HepG2 (cell line): ENCODE results near the gene PLD1. TPM values are rescaled to one million over a fixed set of nuclear protein-coding genes. Genes with fewer than 3 reads are reported as not detected.

Source experiments
- ATAC-seq: fragments of 200-7000 bp; cut with Tn5 transposase; 3 replicates; pipeline ENCODE4 v1.9.1; 2020; ENCODE audit warnings: mild to moderate bottlenecking, moderate library complexity
- BruUV-seq: library from RNA; stranded (reverse); fragments of 400-500 nt; replicated peaks from 2 replicates; lab custom pipeline; 2021; lab: Mats Ljungman, UMichigan
- CTCF ChIA-PET: fragments of 300-600 bp; formaldehyde crosslinking; extraction: SDS; loops from one replicate; lab custom pipeline; 2021; ENCODE audit warnings: low total read pairs, inconsistent platforms, low intra/inter-chr PET ratio; lab: Yijun Ruan, JAX
- POLR2A ChIA-PET: fragments of 350-600 bp; sonication (Branson Sonifier 250); formaldehyde crosslinking; loops from one replicate; lab custom pipeline; 2020; ENCODE audit warnings: antibody characterized with exemption, inconsistent platforms; lab: Yijun Ruan, JAX
- DNase-seq: peaks from one replicate; pipeline ENCODE4 v3.0.0-alpha.2; 2015; ENCODE audit warnings: low spot score
- FAIRE-seq: peaks from 3 replicates; lab custom pipeline; 2011; peaks lifted over from hg19 to GRCh38; lab: Jason Lieb, UNC
- H2AFZ ChIP-seq: one replicate; pipeline ENCODE4 v1.6.1; 2011; ENCODE audit warnings: low read length, inconsistent platforms
- H3K27ac ChIP-seq: fragments of 300-600 bp; 3 replicates; pipeline ENCODE4 v1.8.0; 2011; ENCODE audit warnings: mixed run types, mild to moderate bottlenecking, mixed read lengths, low read length, inconsistent platforms; ENCODE audit not compliant: insufficient read depth; ENCODE audit errors: extremely low read length
- H3K27me3 ChIP-seq, 2 experiments: fragments of 200-600 bp in 1 of 2; 2 replicates in 1 of 2; 3 replicates in 1 of 2; pipeline versions ENCODE4 v1.6.0 to v1.8.0; 2011; ENCODE audit warnings: low read length in 2 of 2, mild to moderate bottlenecking in 2 of 2, moderate library complexity in 2 of 2, inconsistent platforms in 1 of 2; ENCODE audit not compliant: insufficient read depth in 2 of 2, control insufficient read depth in 1 of 2
- H3K36me3 ChIP-seq, 2 experiments: fragments of 200-600 bp in 1 of 2; replicated peaks in 1 of 2; 2 replicates in 1 of 2; 3 replicates in 1 of 2; pipeline versions ENCODE4 v1.5.1 to v1.8.0; 2011; ENCODE audit warnings: low read length in 2 of 2, inconsistent platforms in 1 of 2; ENCODE audit not compliant: insufficient read depth in 2 of 2, control insufficient read depth in 1 of 2
- H3K4me1 ChIP-seq: 2 replicates; pipeline ENCODE4 v1.5.1; 2012; ENCODE audit warnings: low read length, inconsistent platforms; ENCODE audit not compliant: insufficient read depth
- H3K4me2 ChIP-seq: 2 replicates; pipeline ENCODE4 v1.6.0; 2011; ENCODE audit warnings: low read depth, low read length, inconsistent platforms
- H3K4me3 ChIP-seq, 3 experiments: fragments of 200-600 bp in 1 of 3; sonication (generic), shearing (Covaris generic) in 1 of 3; replicated peaks in 1 of 3; 2 replicates each; pipeline ENCODE4 v1.5.1; 2011 to 2016; ENCODE audit warnings: low read length in 3 of 3, inconsistent platforms in 2 of 3, low read depth in 2 of 3, mild to moderate bottlenecking in 2 of 3, control low read depth in 1 of 3, mixed read lengths in 1 of 3; ENCODE audit not compliant: insufficient read depth in 1 of 3
- H3K79me2 ChIP-seq: one replicate; pipeline ENCODE4 v1.6.1; 2011; ENCODE audit warnings: low read length, inconsistent platforms; ENCODE audit not compliant: insufficient read depth
- H3K9ac ChIP-seq: 2 replicates; pipeline ENCODE4 v1.6.0; 2011; ENCODE audit warnings: mild to moderate bottlenecking, low read depth, low read length, inconsistent platforms; ENCODE audit not compliant: insufficient read depth
- H3K9me3 ChIP-seq: 2 replicates; pipeline ENCODE4 v1.5.1; 2012; ENCODE audit warnings: mild to moderate bottlenecking, low read length
- H4K20me1 ChIP-seq: 2 replicates; pipeline ENCODE4 v1.6.0; 2011; ENCODE audit warnings: inconsistent platforms, mild to moderate bottlenecking, low read length, moderate library complexity; ENCODE audit not compliant: insufficient read depth
- BRD4 ChIP-seq: sonication (generic); formaldehyde crosslinking; IDR thresholded peaks from 2 replicates; pipeline ENCODE4 v1.4.0; 2020; ENCODE audit warnings: missing genetic modification reagents
- CREM ChIP-seq, 2 experiments: sonication (generic) in 1 of 2; formaldehyde crosslinking in 1 of 2; IDR thresholded peaks; 2 replicates each; pipeline versions ENCODE4 v1.4.0 to v1.6.1; 2016 to 2020; ENCODE audit warnings: antibody characterized with exemption in 1 of 2, mild to moderate bottlenecking in 1 of 2, missing genetic modification reagents in 1 of 2
- HMG20A ChIP-seq: IDR thresholded peaks from 2 replicates; pipeline ENCODE4 v1.6.1; 2016; ENCODE audit warnings: borderline replicate concordance
- KLF6 ChIP-seq: IDR thresholded peaks from 2 replicates; pipeline ENCODE4 v1.8.0; 2016; ENCODE audit warnings: missing biosample characterization, missing genetic modification reagents
- ONECUT2 ChIP-seq: sonication (generic); formaldehyde crosslinking; IDR thresholded peaks from 2 replicates; pipeline ENCODE4 v1.4.0; 2020; ENCODE audit warnings: missing genetic modification reagents
- PAX8 ChIP-seq: sonication (generic); formaldehyde crosslinking; IDR thresholded peaks from 2 replicates; pipeline ENCODE4 v1.8.0; 2022; ENCODE audit warnings: mild to moderate bottlenecking, missing genetic modification reagents, borderline replicate concordance
- PCBP2 ChIP-seq: fragments of 200-400 bp; formaldehyde crosslinking; optimal IDR thresholded peaks from 2 replicates; pipeline ENCODE3; 2018; ENCODE audit warnings: low read length, low read depth; ENCODE audit not compliant: poor library complexity, severe bottlenecking
- PRDM15 ChIP-seq: sonication (generic); formaldehyde crosslinking; IDR thresholded peaks from 2 replicates; pipeline ENCODE4 v1.4.0; 2020; ENCODE audit warnings: missing genetic modification reagents
- RCOR2 ChIP-seq: IDR thresholded peaks from 2 replicates; pipeline ENCODE4 v1.6.1; 2016; ENCODE audit warnings: missing biosample characterization, missing genetic modification reagents
- RELA ChIP-seq: sonication (generic); formaldehyde crosslinking; IDR thresholded peaks from 2 replicates; pipeline ENCODE4 v1.4.0; 2020; ENCODE audit warnings: missing genetic modification reagents
- SNAI1 ChIP-seq: sonication (generic); formaldehyde crosslinking; IDR thresholded peaks from 2 replicates; pipeline ENCODE4 v1.5.0; 2020; ENCODE audit warnings: mild to moderate bottlenecking, missing genetic modification reagents, borderline replicate concordance
- SSRP1 ChIP-seq: IDR thresholded peaks from 2 replicates; pipeline ENCODE4 v1.6.1; 2016; ENCODE audit warnings: control low read depth
- TBX2 ChIP-seq: sonication (generic); formaldehyde crosslinking; IDR thresholded peaks from 2 replicates; pipeline ENCODE4 v1.5.0; 2020; ENCODE audit warnings: missing genetic modification reagents, mild to moderate bottlenecking, borderline replicate concordance
- ZBTB20 ChIP-seq: sonication (generic); formaldehyde crosslinking; IDR thresholded peaks from 2 replicates; pipeline ENCODE4 v1.8.1; 2023; ENCODE audit warnings: missing genetic modification reagents, low read depth, mild to moderate bottlenecking, borderline replicate concordance
- ZNF207 ChIP-seq: fragments of 450-650 bp; IDR thresholded peaks from 2 replicates; pipeline ENCODE4 v1.6.1; 2016; ENCODE audit warnings: antibody characterized with exemption, borderline replicate concordance
- ZNF225 ChIP-seq: sonication (generic); formaldehyde crosslinking; IDR thresholded peaks from 2 replicates; pipeline ENCODE4 v1.4.0; 2020; ENCODE audit warnings: mild to moderate bottlenecking, missing genetic modification reagents
- ZNF431 ChIP-seq: sonication (generic); formaldehyde crosslinking; IDR thresholded peaks from 2 replicates; pipeline ENCODE4 v1.9.0; 2022; ENCODE audit warnings: missing genetic modification reagents, low read depth, mild to moderate bottlenecking, borderline replicate concordance
- ZNF678 ChIP-seq: sonication (generic); formaldehyde crosslinking; IDR thresholded peaks from 2 replicates; pipeline ENCODE4 v1.4.0; 2020; ENCODE audit warnings: mild to moderate bottlenecking, missing genetic modification reagents
- ZSCAN29 ChIP-seq: sonication (generic); formaldehyde crosslinking; conservative IDR thresholded peaks from 2 replicates; pipeline ENCODE4 v1.4.0; 2020; ENCODE audit warnings: mild to moderate bottlenecking, missing genetic modification reagents
- WGBS: methylation state at CpG from one replicate; pipeline ENCODE4 v1.1.6; 2017; ENCODE audit warnings: low lambda C conversion rate; 5-methylcytosine and 5-hydroxymethylcytosine counted together
- in situ Hi-C: cut with HindIII; loops from 2 replicates; pipeline ENCODE4 v1.10.0; 2017; ENCODE audit warnings: low pct_unique_long_range_greater_than_20kb; ENCODE audit not compliant: extremely low pct_ligation_motif_present
- intact Hi-C: fragments of 100-400 bp; cut with micrococcal nuclease; formaldehyde crosslinking; loops from one replicate; pipeline ENCODE4 v1.10.0; 2022; ENCODE audit not compliant: unreplicated experiment
- polyA plus RNA-seq, 8 experiments: library from polyadenylated mRNA; depleted of rRNA in 3 of 8; stranded (reverse) in 7 of 8; unstranded in 1 of 8; fragments of >200 nt; fragmentation: Illumina TruSeq in 4 of 8; extraction: Trizol in 4 of 8; gene quantifications; 2 replicates each; pipeline versions ENCODE4 v1.2.1 to v1.2.3, GENCODE V29; 2011 to 2016; ENCODE audit warnings: low read depth in 4 of 8, missing spikeins in 1 of 8, mixed read lengths in 1 of 8; ENCODE audit not compliant: insufficient read depth in 1 of 8
- total RNA-seq, 5 experiments: library from RNA; depleted of rRNA; stranded (reverse); fragments of >200 nt; fragmentation: Illumina TruSeq; extraction: Trizol; gene quantifications; 2 replicates each; pipeline ENCODE4 v1.2.3, GENCODE V29; 2016; ENCODE audit warnings: low read depth in 1 of 5
- TF ChIP-seq, protein P1 (sequence below): sonication (generic); formaldehyde crosslinking; IDR thresholded peaks from 2 replicates; pipeline ENCODE4 v1.5.0; 2020; ENCODE audit warnings: mild to moderate bottlenecking, missing genetic modification reagents

PLD1 gene
- total and polyA plus RNA-seq, 2 of the 13 experiments (the other 11 are each of a cell fraction or from before 2014, with no cell fraction given) = 27.1 to 59.4 TPM

DNA sequence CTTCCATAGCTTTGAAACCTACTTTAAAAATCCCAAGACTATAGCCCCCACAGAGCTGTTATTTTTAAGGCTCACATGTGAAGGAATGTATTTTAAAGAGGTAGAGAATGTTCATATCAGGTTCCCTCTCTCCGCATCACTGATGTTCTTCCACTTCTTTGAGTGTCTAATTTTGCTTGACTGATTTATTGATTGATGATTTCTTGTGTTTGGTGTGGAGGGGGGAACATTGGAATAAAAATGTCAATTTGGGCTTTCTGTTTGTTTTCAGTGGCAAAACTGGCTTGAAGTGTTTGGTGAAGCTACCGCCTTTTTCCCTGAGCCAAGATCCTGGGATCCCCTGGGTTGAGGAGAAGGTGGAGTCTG, 30.1 kb upstream of the PLD1 start (continued):
- TF ChIP-seq PRDM15 (CRISPR knock-in tag) = 0 out of 2 replicates have a peak, but pooled peaks have one; percentile 1
- TF ChIP-seq KLF6 (CRISPR knock-in tag) = peak; percentile 1; the same call in 1 of the 2 replicates
- no peak for TF ChIP-seq ZBTB20 (CRISPR knock-in tag)
- TF ChIP-seq ZNF431 (CRISPR knock-in tag) = no peak
- no peak for TF ChIP-seq TBX2 (CRISPR knock-in tag)
- TF ChIP-seq ONECUT2 (CRISPR knock-in tag) = peak; percentile 81
- TF ChIP-seq RCOR2 (CRISPR knock-in tag) = no peak
- no peak for TF ChIP-seq ZNF225 (CRISPR knock-in tag)

DNA sequence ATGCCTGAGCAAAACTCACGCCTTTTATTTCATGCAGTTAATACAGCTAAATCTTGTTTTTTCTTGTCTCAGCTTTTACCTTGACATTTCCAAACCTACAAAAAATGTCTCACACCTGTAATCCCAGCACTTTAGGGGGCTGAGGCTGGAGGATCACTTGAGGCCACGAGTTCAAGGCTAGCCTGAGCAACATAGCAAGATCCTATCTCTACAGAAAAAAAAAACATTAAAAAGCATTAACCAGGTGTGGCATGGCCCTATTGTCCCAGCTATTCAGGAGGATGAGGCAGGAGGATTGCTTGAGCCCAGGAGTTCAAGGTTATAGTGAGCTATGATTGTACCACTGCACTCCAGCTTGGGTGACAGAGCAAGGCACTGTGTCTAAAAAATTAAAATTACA, 29.0 kb upstream of the PLD1 start:
- H3K9ac ChIP-seq = peak overlapping the region; percentile 46
- no peaks in the 10 kb centered on the region for H3K9me3 ChIP-seq
- H2AFZ ChIP-seq = no peak overlapping the region
- 61% methylated on average over 2 of the region's 2 CpGs for WGBS
- ChIA-PET POLR2A (interaction anchor here (1.0 to 6.3 kb wide), 12 partner anchors 9 to 203 kb away, joined by 4 to 91 read pairs (median 12); partner anchors contain the start of gene PLD1), CTCF (no interaction called here)
- no TSS peak for BruUV-seq
- H3K4me3 ChIP-seq = no peak overlapping the region
- H3K4me1 ChIP-seq = peaks cover 97% of the 10 kb centered on the region
- intact Hi-C loops = loop anchor here (10.0 kb wide), 2 partner anchors 104 to 654 kb away; no protein-coding TSS in a partner anchor
- H4K20me1 ChIP-seq = no peaks in the 10 kb centered on the region
- peak overlapping the region; percentile 100 for H3K27ac ChIP-seq
- H3K36me3 ChIP-seq = no peaks in the 10 kb centered on the region
- H3K79me2 ChIP-seq = peaks cover 19% of the 10 kb centered on the region
- in situ Hi-C loops = no loop called here
- DNase-seq (peak; percentile 45), FAIRE-seq (no peak), ATAC-seq (no peak)
- no peaks in the 10 kb centered on the region for H3K27me3 ChIP-seq
- peak overlapping the region; percentile 60 for H3K4me2 ChIP-seq
- TF ChIP-seq ZSCAN29 (CRISPR knock-in tag) (no peak), SNAI1 (peak; percentile 49; the same call in 1 of the 2 replicates), RELA (no peak), SSRP1 (CRISPR knock-in tag) (no peak), ZNF678 (CRISPR knock-in tag) (no peak), PCBP2 (no peak), BRD4 (CRISPR knock-in tag) (0 out of 2 replicates have a peak, but pooled peaks have one; percentile 44), PAX8 (no peak), HMG20A (CRISPR knock-in tag) (0 out of 2 replicates have a peak, but pooled peaks have one; percentile 7), ZNF207 (no peak), CREM (IDR thresholded peaks at IDR 0.05) (peak; percentile 15; the same call in 1 of the 2 replicates), CREM (CRISPR knock-in tag; IDR thresholded peaks at IDR 0.05) (no peak)
- TF ChIP-seq, protein P1, sequence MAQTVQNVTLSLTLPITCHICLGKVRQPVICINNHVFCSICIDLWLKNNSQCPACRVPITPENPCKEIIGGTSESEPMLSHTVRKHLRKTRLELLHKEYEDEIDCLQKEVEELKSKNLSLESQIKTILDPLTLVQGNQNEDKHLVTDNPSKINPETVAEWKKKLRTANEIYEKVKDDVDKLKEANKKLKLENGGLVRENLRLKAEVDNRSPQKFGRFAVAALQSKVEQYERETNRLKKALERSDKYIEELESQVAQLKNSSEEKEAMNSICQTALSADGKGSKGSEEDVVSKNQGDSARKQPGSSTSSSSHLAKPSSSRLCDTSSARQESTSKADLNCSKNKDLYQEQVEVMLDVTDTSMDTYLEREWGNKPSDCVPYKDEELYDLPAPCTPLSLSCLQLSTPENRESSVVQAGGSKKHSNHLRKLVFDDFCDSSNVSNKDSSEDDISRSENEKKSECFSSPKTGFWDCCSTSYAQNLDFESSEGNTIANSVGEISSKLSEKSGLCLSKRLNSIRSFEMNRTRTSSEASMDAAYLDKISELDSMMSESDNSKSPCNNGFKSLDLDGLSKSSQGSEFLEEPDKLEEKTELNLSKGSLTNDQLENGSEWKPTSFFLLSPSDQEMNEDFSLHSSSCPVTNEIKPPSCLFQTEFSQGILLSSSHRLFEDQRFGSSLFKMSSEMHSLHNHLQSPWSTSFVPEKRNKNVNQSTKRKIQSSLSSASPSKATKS (CRISPR knock-in tag) = no peak
